H1 (cell line): ENCODE data around the gene SH3GL2. TPM values are rescaled to one million over a fixed set of nuclear protein-coding genes. Genes with fewer than 3 reads are reported as not detected.

ENCODE experiments used
- BACH1 ChIP-seq: IDR thresholded peaks from 2 replicates; pipeline ENCODE4 v1.6.1; 2012; ENCODE audit warnings: low read length, improper control_type of control experiment
- CEBPB ChIP-seq: IDR thresholded peaks from 2 replicates; pipeline ENCODE4 v1.6.1; 2012; ENCODE audit warnings: low read depth, low read length
- EZH2 ChIP-seq: fragments of 200-600 bp; sonication (generic); IDR thresholded peaks from 2 replicates; pipeline ENCODE4 v1.7.1; 2012; ENCODE audit warnings: low read depth, mild to moderate bottlenecking, moderate library complexity, low read length, inconsistent platforms; ENCODE audit not compliant: severe bottlenecking
- SAP30 ChIP-seq: fragments of 300-600 bp; sonication (generic); IDR thresholded peaks from 2 replicates; pipeline ENCODE4 v1.7.1; 2012; ENCODE audit warnings: low read length, moderate library complexity, mild to moderate bottlenecking, inconsistent platforms; ENCODE audit not compliant: insufficient read depth, insufficient replicate concordance
- polyA plus RNA-seq, 7 experiments: library from polyadenylated mRNA; depleted of rRNA in 3 of 7; stranded (reverse) in 5 of 7; unstranded in 2 of 7; fragments of >200 nt in 5 of 7; fragments of 200-250 nt in 2 of 7; gene quantifications; 1 replicate in 5 of 7; 2 replicates in 1 of 7; 4 replicates in 1 of 7; pipeline versions ENCODE4 v1.2.1 to v1.2.3, GENCODE V29; 2011 to 2013; ENCODE audit warnings: missing spikeins in 2 of 7, mixed read lengths in 2 of 7
- total RNA-seq: library from RNA; stranded (reverse); fragmentation: NEBNext Ultra II Directional; extraction: Animal tissue kit (Norgen Biotek cat#: 25700); gene quantifications from 2 replicates; pipeline ENCODE4 v1.2.1, GENCODE V29; 2021

SH3GL2 gene
- total and polyA plus RNA-seq, 2 of the 8 experiments (the other 6 are each of a cell fraction or from before 2014, with no cell fraction given), result 4.7 to 5.3 TPM

DNA sequence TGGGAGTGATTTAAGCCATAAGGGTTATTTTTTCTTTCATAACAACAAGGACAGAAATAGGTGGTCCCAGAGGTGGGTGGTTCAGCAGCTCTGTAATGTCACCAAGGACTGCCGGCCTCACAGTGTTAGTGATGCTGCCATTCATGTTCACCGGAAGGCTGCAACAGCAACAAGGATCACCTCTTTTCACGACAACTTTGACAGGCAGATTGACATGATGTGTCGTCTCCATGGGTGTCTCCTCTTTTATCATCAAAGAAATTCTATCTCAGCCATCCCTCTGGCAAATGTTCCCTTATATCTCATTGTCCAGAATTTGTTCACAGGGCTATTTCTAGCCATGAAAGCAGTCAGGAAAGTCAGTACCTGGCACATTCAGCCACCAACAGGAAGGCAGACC lies 231.5 kb downstream of the SH3GL2 start (continued):
- TF ChIP-seq EZH2, result no peak
- no peak for TF ChIP-seq BACH1
- no peak for TF ChIP-seq CEBPB
- TF ChIP-seq SAP30, result no peak
